GM12801 (cell line): ENCODE measurements around the gene C18orf32.

Source experiments
- TF ChIP-seq, protein P1 (sequence below): IDR thresholded peaks from one replicate; pipeline ENCODE4 v1.5.1; 2011; ENCODE audit warnings: control low read depth; ENCODE audit not compliant: insufficient read length; ENCODE audit errors: extremely low read depth

The C18orf32 gene

GRCh38 chr18:49435170-49435569 lies 51.9 kb downstream of the C18orf32 start:
- TF ChIP-seq, protein P1, sequence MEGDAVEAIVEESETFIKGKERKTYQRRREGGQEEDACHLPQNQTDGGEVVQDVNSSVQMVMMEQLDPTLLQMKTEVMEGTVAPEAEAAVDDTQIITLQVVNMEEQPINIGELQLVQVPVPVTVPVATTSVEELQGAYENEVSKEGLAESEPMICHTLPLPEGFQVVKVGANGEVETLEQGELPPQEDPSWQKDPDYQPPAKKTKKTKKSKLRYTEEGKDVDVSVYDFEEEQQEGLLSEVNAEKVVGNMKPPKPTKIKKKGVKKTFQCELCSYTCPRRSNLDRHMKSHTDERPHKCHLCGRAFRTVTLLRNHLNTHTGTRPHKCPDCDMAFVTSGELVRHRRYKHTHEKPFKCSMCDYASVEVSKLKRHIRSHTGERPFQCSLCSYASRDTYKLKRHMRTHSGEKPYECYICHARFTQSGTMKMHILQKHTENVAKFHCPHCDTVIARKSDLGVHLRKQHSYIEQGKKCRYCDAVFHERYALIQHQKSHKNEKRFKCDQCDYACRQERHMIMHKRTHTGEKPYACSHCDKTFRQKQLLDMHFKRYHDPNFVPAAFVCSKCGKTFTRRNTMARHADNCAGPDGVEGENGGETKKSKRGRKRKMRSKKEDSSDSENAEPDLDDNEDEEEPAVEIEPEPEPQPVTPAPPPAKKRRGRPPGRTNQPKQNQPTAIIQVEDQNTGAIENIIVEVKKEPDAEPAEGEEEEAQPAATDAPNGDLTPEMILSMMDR, result no peak

- TF ChIP-seq, protein P1, result no peak
Observed at GRCh38 chr18:49432602-49433001, 54.4 kb downstream of the C18orf32 start.

GRCh38 chr18:49431165-49431962 lies 55.7 kb downstream of the C18orf32 start:
- TF ChIP-seq, protein P1, result no peak
